Stomach (tissue), 9 donors: Measurements from ENCODE around the gene URB1. TPM values are rescaled to one million over a fixed set of nuclear protein-coding genes. Genes with fewer than 3 reads are reported as not detected.

Experiments
- DNase-seq, 2 donors: peaks; one replicate each; pipeline versions ENCODE4 v3.0.0 to v3.0.0-alpha.2; 2013 to 2019
- H3K27ac ChIP-seq, 5 donors: fragments of 200-600 bp in 4 of 5; sonication (generic) in 4 of 5; one replicate each; pipeline ENCODE4 v1.5.1; 2013 to 2019; ENCODE audit warnings: mild to moderate bottlenecking in 1 of 5, moderate library complexity in 1 of 5
- H3K27me3 ChIP-seq, 3 donors: fragments of 200-600 bp; sonication (generic); one replicate each; pipeline ENCODE4 v1.5.1; 2017 to 2019; ENCODE audit warnings: mixed run types in 1 of 3
- H3K36me3 ChIP-seq, 4 donors: fragments of 200-600 bp; sonication (generic); 1 replicate in 3 of 4; 2 replicates in 1 of 4; pipeline ENCODE4 v1.5.1; 2016 to 2019
- H3K4me1 ChIP-seq, 4 donors: fragments of 200-600 bp; sonication (generic); one replicate each; pipeline ENCODE4 v1.5.1; 2016 to 2019
- H3K4me3 ChIP-seq, 4 donors: fragments of 200-600 bp; sonication (generic) in 3 of 4; one replicate each; pipeline ENCODE4 v1.5.1; 2016 to 2019; ENCODE audit warnings: mild to moderate bottlenecking in 1 of 4
- H3K9me3 ChIP-seq, 4 donors: fragments of 200-600 bp; sonication (generic); one replicate each; pipeline ENCODE4 v1.5.1; 2016 to 2019
- EP300 ChIP-seq: sonication (generic); formaldehyde crosslinking; IDR thresholded peaks from one replicate; pipeline ENCODE4 v1.6.1; 2017; ENCODE audit warnings: antibody characterized with exemption
- POLR2A ChIP-seq, 4 donors: fragments of 450-650 bp; IDR thresholded peaks; one replicate each; pipeline ENCODE4 v1.6.1; 2016; ENCODE audit warnings: antibody characterized with exemption in 4 of 4, control low read depth in 2 of 4, mild to moderate bottlenecking in 1 of 4, moderate library complexity in 1 of 4
- POLR2AphosphoS5 ChIP-seq, 3 donors: sonication (generic); formaldehyde crosslinking; IDR thresholded peaks; one replicate each; pipeline ENCODE4 v1.6.1; 2016; ENCODE audit warnings: antibody characterized with exemption in 3 of 3
- WGBS, 5 donors: extraction: QIAGEN DNeasy Blood & Tissue Kit in 3 of 5; methylation state at CpG; one replicate each; pipeline versions ENCODE4 v1.1.5 to v1.1.7; 2013 to 2018; 5-methylcytosine and 5-hydroxymethylcytosine counted together
- intact Hi-C: fragments of 100-400 bp; cut with DNase I; formaldehyde crosslinking; loops from one replicate; pipeline ENCODE4 v1.15.1; 2023; ENCODE audit warnings: low total_unique reads
- polyA plus RNA-seq, 3 donors: library from polyadenylated mRNA; stranded (reverse); fragments of 200-250 nt; gene quantifications; one replicate each; pipeline ENCODE4 v1.2.3, GENCODE V29; 2013
- total RNA-seq, 5 donors: library from RNA; depleted of rRNA; stranded (reverse); fragments of >200 nt; gene quantifications; one replicate each; pipeline versions ENCODE4 v1.1.0 to v1.2.3, GENCODE V29; 2014 to 2016
- TF ChIP-seq, protein P1 (sequence below), 7 experiments: fragments of 450-650 bp in 4 of 7; fragments of 200-600 bp in 3 of 7; sonication (generic) in 3 of 7; IDR thresholded peaks; one replicate each; pipeline ENCODE4 v1.5.1; 2016 to 2019; ENCODE audit warnings: antibody characterized with exemption in 7 of 7, control low read depth in 2 of 7, mild to moderate bottlenecking in 1 of 7
- donor health status: healthy with polysubstance abuse.
- donor health status: Bipolar disorder and iron deficiency.
- donor health status: healthy.

Gene URB1
- total and polyA plus RNA-seq, 8 donors, result 1.2 to 16.3 (median 10.2) TPM

DNA sequence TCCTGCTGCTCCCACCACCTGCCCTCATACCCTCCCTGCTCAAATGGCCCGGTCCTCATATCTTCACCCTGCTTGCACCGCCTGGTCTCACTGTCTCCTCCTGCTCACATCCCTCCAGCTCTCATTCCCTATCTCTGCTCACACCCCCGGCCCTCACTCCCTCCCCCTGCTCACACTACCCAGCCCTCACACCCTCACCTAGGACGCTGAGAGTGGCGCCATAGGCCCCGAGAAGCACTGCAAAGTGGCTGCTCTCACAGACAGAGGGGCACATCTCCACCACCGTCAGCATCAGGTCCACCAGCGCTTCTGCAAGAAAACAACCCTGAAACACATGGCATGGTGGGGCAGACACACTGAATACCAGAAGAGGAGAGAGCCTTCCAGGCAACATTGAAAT, 55.6 kb downstream of the URB1 start:
- H3K9me3 ChIP-seq, result no peaks in the 10 kb centered on the region
- no peak overlapping the region for H3K27ac ChIP-seq
- H3K36me3 ChIP-seq, result peaks cover 67 to 97% (median 96%) of the 10 kb centered on the region in 4 donors
- H3K27me3 ChIP-seq, result no peaks in the 10 kb centered on the region
- TF ChIP-seq EP300, result no peak
- TF ChIP-seq, protein P1, sequence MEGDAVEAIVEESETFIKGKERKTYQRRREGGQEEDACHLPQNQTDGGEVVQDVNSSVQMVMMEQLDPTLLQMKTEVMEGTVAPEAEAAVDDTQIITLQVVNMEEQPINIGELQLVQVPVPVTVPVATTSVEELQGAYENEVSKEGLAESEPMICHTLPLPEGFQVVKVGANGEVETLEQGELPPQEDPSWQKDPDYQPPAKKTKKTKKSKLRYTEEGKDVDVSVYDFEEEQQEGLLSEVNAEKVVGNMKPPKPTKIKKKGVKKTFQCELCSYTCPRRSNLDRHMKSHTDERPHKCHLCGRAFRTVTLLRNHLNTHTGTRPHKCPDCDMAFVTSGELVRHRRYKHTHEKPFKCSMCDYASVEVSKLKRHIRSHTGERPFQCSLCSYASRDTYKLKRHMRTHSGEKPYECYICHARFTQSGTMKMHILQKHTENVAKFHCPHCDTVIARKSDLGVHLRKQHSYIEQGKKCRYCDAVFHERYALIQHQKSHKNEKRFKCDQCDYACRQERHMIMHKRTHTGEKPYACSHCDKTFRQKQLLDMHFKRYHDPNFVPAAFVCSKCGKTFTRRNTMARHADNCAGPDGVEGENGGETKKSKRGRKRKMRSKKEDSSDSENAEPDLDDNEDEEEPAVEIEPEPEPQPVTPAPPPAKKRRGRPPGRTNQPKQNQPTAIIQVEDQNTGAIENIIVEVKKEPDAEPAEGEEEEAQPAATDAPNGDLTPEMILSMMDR (IDR thresholded peaks at IDR 0.05), result no peak
- no peak for TF ChIP-seq POLR2AphosphoS5 (IDR thresholded peaks at IDR 0.05)
- TF ChIP-seq POLR2A (IDR thresholded peaks at IDR 0.05), result no peak
- no peaks in the 10 kb centered on the region for H3K4me1 ChIP-seq
- H3K4me3 ChIP-seq, result no peak overlapping the region
- 86 to 92% (median 91%) methylated on average over 8 of the region's 8 CpGs for WGBS, 5 donors
- intact Hi-C loops, result no loop called here
- DNase-seq, result no peak

DNA sequence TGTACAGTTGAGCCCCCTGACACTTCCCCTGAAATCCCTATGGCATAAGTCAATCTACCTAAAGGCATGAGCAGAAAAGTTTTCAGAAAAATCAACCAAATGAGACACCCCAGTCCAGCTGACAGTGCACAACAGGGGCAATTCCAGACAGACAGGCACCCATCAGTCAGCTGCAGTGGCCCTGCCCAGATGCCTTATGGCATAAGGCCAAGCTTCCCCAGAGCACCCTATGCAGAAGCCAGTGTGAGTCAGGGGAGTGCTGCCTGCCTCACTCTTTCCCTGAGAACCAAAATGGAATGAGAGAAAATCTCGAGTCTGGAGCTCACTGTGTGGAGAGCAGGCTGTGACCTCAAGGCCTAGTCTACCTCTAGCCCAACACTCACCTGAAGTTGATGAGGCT, 56.1 kb downstream of the URB1 start:
- WGBS, 5 donors, result 52 to 75% (median 60%) methylated on average over 1 of the region's 1 CpG
- H3K27me3 ChIP-seq, result no peaks in the 10 kb centered on the region
- H3K4me3 ChIP-seq, result no peak overlapping the region
- peak in 1 of 2 donors; percentile 24 for DNase-seq
- no peaks in the 10 kb centered on the region for H3K9me3 ChIP-seq
- H3K27ac ChIP-seq, result no peak overlapping the region
- intact Hi-C loops, result no loop called here
- TF ChIP-seq EP300 (no peak), POLR2AphosphoS5 (IDR thresholded peaks at IDR 0.05) (no peak), POLR2A (IDR thresholded peaks at IDR 0.05) (no peak)
- TF ChIP-seq, protein P1 (IDR thresholded peaks at IDR 0.05), result no peak
- H3K36me3 ChIP-seq, result peaks cover 68 to 98% (median 96%) of the 10 kb centered on the region in 4 donors
- no peaks in the 10 kb centered on the region for H3K4me1 ChIP-seq

DNA sequence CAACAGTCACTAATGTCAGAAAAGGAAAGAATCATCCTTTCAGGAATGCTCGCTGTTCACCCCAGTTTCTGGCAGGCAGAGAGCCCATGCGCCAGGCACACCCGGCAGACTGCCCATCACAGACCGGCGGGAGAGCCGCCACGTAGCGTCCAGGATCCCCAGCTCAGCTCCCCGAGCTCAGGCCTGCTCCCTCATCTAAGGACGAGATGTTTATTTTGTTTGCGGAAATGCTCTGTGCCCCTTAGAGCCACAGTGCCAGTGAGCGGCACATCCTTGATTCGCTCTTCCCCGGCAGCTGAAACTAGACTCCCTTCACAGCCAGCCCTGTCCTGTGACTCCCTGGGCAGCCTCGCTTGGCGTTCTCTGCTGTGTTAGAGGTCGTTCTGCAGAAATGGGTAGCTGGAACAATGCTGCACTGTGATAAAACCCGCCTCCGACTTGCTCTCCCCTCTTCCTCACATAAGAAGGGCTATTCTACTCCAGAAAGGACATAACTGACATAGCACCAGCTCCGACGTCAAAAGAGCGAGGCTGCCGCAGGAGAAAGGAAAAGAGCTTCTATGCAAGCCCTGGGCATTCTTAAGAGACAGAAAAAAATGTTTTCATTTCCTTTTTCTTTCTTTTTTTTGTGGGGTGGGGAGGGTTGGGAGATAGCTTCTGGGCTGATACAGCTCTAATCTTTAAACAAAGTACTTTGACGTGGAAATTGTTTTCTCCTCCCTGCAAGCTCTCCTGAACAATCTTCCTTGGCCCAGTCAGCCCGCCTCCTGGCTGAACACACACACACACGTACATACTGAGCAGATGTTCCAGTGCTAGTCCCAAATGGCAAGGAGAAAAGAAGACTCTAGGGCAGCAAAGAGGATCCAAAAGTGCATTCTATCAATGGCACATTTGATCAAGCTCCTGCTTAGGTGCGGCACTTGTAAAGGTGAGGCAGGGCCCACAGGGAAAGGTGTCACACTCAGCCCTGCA, 56.9 kb downstream of the URB1 start:
- Histone ChIP-seq H3K4me1 (no peaks in the 10 kb centered on the region), H3K4me3 (no peak overlapping the region), H3K36me3 (peaks cover 75 to 98% (median 96%) of the 10 kb centered on the region in 4 donors), H3K27ac (no peak overlapping the region), H3K27me3 (no peaks in the 10 kb centered on the region), H3K9me3 (no peaks in the 10 kb centered on the region)
- intact Hi-C loops, result no loop called here
- TF ChIP-seq POLR2A (IDR thresholded peaks at IDR 0.05) (no peak), EP300 (no peak), POLR2AphosphoS5 (IDR thresholded peaks at IDR 0.05) (no peak)
- TF ChIP-seq, protein P1 (IDR thresholded peaks at IDR 0.05), result no peak
- WGBS, 5 donors, result 84 to 86% (median 86%) methylated on average over 27 of the region's 27 CpGs
- DNase-seq, result peak in 1 of 2 donors; percentile 58

DNA sequence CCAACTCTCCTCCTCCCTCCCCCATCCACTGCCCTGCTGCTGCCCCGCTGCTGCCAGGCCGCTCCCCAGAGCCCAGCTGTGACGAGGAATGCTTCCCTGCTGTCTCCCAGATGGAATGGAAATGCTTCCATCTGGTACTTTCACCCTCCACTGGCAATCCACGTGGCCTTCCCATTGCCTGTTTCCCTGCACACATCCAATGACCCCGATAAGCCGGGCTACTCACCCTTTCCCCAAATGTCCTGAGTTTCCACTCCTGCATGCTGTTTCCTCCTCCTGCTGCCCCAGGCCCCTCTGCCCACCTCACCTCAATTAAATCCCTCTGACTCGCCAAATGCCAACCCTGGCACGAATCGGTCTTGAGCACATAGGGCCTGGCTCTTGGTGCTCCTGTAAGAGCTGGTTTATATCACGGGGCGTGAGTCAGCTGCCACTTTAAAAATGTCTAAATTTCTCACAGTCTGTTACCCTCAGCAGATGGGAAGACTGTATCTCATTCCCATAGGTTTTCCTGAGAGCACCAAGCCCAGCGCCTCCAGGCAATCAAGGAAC, 57.8 kb downstream of the URB1 start:
- WGBS, 5 donors, result 90 to 93% (median 91%) methylated on average over 12 of the region's 12 CpGs

More for the DNA sequence above, 57.8 kb downstream of the URB1 start:
- no peaks in the 10 kb centered on the region for H3K4me1 ChIP-seq
- intact Hi-C loops, result no loop called here
- no peak for TF ChIP-seq EP300
- no peaks in the 10 kb centered on the region for H3K9me3 ChIP-seq
- no peak overlapping the region for H3K4me3 ChIP-seq
- no peaks in the 10 kb centered on the region for H3K27me3 ChIP-seq
- peak in 1 of 2 donors; percentile 48 for DNase-seq
- peaks cover 73 to 98% (median 96%) of the 10 kb centered on the region in 4 donors for H3K36me3 ChIP-seq
- no peak overlapping the region for H3K27ac ChIP-seq
